Measurements from ENCODE around the gene KRTAP10-7. TPM values are rescaled to one million over a fixed set of nuclear protein-coding genes. Genes with fewer than 3 reads are reported as not detected.

Gene KRTAP10-7
- total and polyA plus RNA-seq, 9 of the 15 experiments (the other 6 are each of a cell fraction or from before 2014, with no cell fraction given) = not detected

DNA sequence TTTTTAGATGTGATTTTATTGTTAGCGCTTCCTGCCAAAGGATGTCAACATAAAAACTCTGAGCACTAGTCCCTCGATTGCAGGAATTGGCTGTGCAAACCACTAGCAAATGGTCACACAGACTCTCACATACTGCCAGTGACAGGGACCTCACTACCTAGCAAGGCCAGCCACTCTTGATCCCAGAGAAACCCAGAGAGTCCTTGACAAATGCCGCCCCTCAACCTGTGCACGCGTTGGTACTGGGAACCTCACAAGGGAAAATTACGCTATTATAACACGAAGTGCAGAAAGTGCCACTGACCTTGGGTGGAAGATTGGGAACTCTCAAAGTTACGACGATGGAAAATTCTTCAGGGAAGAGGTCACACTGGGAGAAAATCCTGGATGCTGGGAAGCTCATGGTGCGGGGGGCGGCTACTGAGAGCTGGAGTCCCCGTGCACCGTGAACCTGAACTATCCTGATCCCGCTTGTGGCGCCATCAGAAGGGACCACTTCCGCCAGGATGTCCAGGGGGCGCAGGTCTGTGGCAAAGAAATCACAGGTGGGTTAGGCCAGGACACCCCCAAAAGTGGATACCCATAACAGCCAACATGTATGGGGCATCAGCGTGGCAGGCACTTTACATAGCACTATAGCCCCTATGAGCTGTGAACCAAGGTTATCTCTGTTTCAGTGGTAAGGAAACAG, 32.8 kb upstream of the KRTAP10-7 start:
- Histone ChIP-seq H3K36me3 (ENCODE audit: control insufficient read depth, insufficient read depth, low read length) (no peaks in the 10 kb centered on the region), H3K27ac (ENCODE audit: extremely low read depth, low read depth, low read length) (no peak overlapping the region), H3K4me2 (ENCODE audit: insufficient read depth, low read length) (no peak overlapping the region), H3K9me1 (ENCODE audit: control insufficient read depth, insufficient read depth, low read length) (no peaks in the 10 kb centered on the region), H3K4me1 (replicated peaks in 1 of 2; ENCODE audit: control insufficient read depth in 2 of 2, insufficient read depth in 2 of 2, low read length in 2 of 2) (peaks cover 0 to 17% of the 10 kb centered on the region in 2 experiments; a peak in 1 of 5 replicates), H3K79me2 (ENCODE audit: control insufficient read depth, insufficient read depth, low read length) (no peaks in the 10 kb centered on the region), H3K9me3 (replicated peaks; ENCODE audit: control insufficient read depth, insufficient read depth, low read depth, low read length) (no peaks in the 10 kb centered on the region), H3K4me3 (no peak overlapping the region), H2AFZ (ENCODE audit: low read depth, low read length) (no peak overlapping the region), H4K20me1 (replicated peaks; ENCODE audit: control insufficient read depth, insufficient read depth, low read length) (no peaks in the 10 kb centered on the region), H3K27me3 (ENCODE audit: control insufficient read depth in 2 of 2, insufficient read depth in 2 of 2, low read length in 2 of 2) (peaks cover 14 to 23% of the 10 kb centered on the region in 2 experiments; a peak in 3 of 5 replicates), H3K9ac (ENCODE audit: insufficient read depth in 1 of 2, low read depth in 2 of 2, low read length in 2 of 2) (no peak overlapping the region; a peak in 1 of 4 replicates)
- in situ Hi-C loops (cut with MboI) (no loop called here), intact Hi-C loops (cut with micrococcal nuclease) (no loop called here)
- ChIA-PET CTCF (ENCODE audit: low intra/inter-chr PET ratio) (no interaction called here), POLR2A (no interaction called here)
- FAIRE-seq (no peak), ATAC-seq (no peak), DNase-seq (ENCODE audit: extremely low read depth in 1 of 4, low spot score in 3 of 4) (no peak)
- no peak for TF ChIP-seq MYBL2 (IDR thresholded peaks at IDR 0.05; ENCODE audit: low read depth)
- no peak for TF ChIP-seq MYBL2 (CRISPR knock-in tag; IDR thresholded peaks at IDR 0.05; ENCODE audit: borderline replicate concordance)
- TF ChIP-seq ATF1 (CRISPR knock-in tag; IDR thresholded peaks at IDR 0.05) = no peak
- peak; percentile 3; the same call in 1 of the 2 replicates for TF ChIP-seq ATF1 (tag; IDR thresholded peaks at IDR 0.05)
- TF ChIP-seq RB1 (IDR thresholded peaks at IDR 0.05; ENCODE audit: low read depth) = no peak
- no peak for TF ChIP-seq GATA2 (CRISPR knock-in tag; IDR thresholded peaks at IDR 0.05)
- no peak for TF ChIP-seq ERF (CRISPR knock-in tag; IDR thresholded peaks at IDR 0.05)
- no peak for TF ChIP-seq KLF13 (tag; IDR thresholded peaks at IDR 0.05; ENCODE audit: borderline replicate concordance, low read depth)
- no peak for TF ChIP-seq ZNF316 (IDR thresholded peaks at IDR 0.05)
- no peak for TF ChIP-seq PCBP1 (IDR thresholded peaks at IDR 0.05; ENCODE audit: low read depth, low read length, poor library complexity, severe bottlenecking)
- WGBS (ENCODE audit: insufficient coverage, low coverage, missing lambda C conversion rate) = under 1% methylated on average over 18 of the region's 18 CpGs
- no TSS peak for BruUV-seq (replicated peaks)
